Stimulated activated effector memory CD8-positive, alpha-beta T cell treated with anti-CD3 and anti-CD28 coated beads, Interleukin-12 subunit alpha, Interleukin-12 subunit beta, amount 100 ng/mL, for 72 hours (primary cell): ENCODE measurements around the gene ASTN2.

Experiments
- ATAC-seq: fragments of 150-1000 bp; cut with Tn5 transposase; 2 replicates; pipeline ENCODE4 v1.10.0; 2021
- DNase-seq, 2 donors: peaks; one replicate each; pipeline ENCODE4 v3.0.0; 2021 to 2022; ENCODE audit warnings: low spot score in 2 of 2
- H3K27ac Mint-ChIP-seq: one replicate; pipeline ENCODE4 v1.8.0; 2022; ENCODE audit warnings: mild to moderate bottlenecking, mixed read lengths
- H3K36me3 Mint-ChIP-seq: one replicate; pipeline ENCODE4 v1.8.0; 2022; ENCODE audit warnings: mild to moderate bottlenecking, mixed read lengths
- H3K4me1 Mint-ChIP-seq: one replicate; pipeline ENCODE4 v1.8.0; 2022; ENCODE audit warnings: mixed read lengths
- H3K4me3 Mint-ChIP-seq: one replicate; pipeline ENCODE4 v1.8.0; 2022; ENCODE audit warnings: mild to moderate bottlenecking, mixed read lengths
- H3K9me3 Mint-ChIP-seq: one replicate; pipeline ENCODE4 v1.8.0; 2022; ENCODE audit warnings: mixed read lengths

The ASTN2 gene

DNA sequence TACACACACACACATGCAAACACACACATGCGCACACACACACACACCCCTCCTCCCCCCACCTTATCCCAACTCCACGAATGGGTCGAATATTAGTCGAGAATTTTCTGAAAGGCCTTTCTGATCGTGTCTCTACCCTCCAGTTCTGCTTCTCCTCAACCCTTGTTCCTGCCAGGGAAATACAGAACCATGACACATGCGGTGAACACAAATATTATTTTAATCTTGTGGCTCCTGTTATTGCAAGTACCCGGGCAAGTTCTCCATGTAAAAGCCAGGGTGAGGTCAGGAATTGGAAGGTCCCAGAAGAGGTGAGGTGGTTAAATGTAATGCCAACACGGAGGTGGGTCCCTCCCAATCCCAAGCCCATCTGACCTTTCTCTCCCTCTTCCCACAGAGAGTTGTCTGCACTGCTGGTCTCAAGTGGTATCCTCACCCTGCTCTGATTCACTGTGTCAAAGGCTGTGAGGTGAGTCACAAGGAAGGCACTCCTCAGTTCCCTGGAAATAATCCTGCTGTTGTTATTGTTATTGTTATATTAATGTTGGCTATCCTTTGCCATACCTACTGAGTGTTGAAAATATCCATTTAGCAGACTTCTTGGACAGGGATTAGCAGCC, 1037.6 kb downstream of the ASTN2 start:
- no peak for DNase-seq
- H3K4me3 Mint-ChIP-seq = no peak overlapping the region
- no peak overlapping the region for H3K27ac Mint-ChIP-seq
- no peaks in the 10 kb centered on the region for H3K9me3 Mint-ChIP-seq
- no peaks in the 10 kb centered on the region for H3K4me1 Mint-ChIP-seq
- no peaks in the 10 kb centered on the region for H3K36me3 Mint-ChIP-seq
- ATAC-seq = no peak
